A673 (cell line): ENCODE data around the gene ATG10.

Experiments
- CTCF ChIP-seq: fragments of 300-800, 200-600 bp; sonication (generic); conservative IDR thresholded peaks from 2 replicates; pipeline ENCODE4 v1.5.1; 2017; ENCODE audit warnings: low read depth, mild to moderate bottlenecking, antibody characterized with exemption, low read length, moderate library complexity, mixed read lengths
- EZH2 ChIP-seq: fragments of 200-600 bp; sonication (generic); IDR thresholded peaks from 2 replicates; pipeline ENCODE4 v1.6.1; 2017; ENCODE audit warnings: borderline replicate concordance, low read depth, mild to moderate bottlenecking, mixed read lengths, antibody characterized with exemption, low read length; ENCODE audit not compliant: poor library complexity, severe bottlenecking

DNA sequence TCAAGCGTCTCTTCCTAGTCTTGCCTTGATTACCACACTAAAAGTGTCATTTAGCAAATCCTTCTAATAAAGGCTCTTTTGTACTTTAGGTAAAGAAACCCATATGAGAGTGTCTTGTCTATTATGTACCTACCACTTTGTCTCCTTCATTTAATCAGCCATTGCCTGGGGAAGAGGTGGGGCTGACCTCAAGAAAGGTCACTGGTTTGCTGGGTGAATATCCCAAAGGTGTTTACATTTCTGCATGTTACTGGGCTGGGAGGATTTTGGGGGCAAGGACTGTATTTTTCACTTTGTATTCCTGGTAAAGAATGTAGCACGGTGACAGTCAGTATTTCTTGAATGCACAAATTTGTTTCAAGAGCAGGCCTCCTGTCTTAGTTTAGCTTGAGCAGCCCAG, 318.2 kb downstream of the ATG10 start:
- no peak for TF ChIP-seq CTCF
- no peak for TF ChIP-seq EZH2
